ENCODE results near the gene KDM8. TPM values are rescaled to one million over a fixed set of nuclear protein-coding genes. Genes with fewer than 3 reads are reported as not detected.

The KDM8 gene
- total RNA-seq, 2 donors from 2014 or later = 5.2 to 7.1 TPM

DNA sequence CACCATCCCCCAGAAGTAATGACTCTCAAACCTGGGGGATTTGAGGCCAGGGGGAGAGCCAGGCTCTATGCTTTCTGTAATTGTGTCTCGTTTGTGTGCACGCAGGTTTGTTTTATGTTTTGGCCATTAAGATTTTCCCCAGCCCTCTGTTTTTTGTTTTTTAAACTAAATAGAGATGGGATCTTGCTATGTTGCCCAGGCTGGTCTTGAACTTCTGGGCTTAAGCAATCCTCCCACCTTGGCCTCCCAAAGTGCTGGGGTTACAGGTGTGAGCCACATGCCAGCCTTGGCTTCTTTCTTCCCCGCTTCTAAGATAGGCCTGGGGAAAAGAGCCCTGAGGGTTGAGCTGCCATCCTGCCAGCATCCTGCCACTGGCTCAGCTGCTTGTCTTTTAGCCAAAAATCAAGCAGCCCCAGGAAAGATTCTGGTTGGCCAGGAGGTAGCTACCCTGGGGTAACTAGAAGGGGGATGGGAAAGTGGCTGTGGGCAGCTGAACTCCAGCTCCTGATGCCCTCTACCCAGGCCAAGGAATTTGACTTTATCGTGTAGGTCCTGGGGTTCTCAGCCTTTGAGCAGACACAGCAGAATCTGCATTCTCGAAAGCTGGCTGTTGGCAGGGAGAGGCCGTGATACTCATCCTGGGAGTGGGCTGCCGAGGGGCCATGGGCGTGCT lies 18.4 kb downstream of the KDM8 start:
- H3K9ac ChIP-seq (ENCODE audit: low read depth in 2 of 2, low read length in 2 of 2) = no peak overlapping the region
- no peak overlapping the region for H3K27ac ChIP-seq
- TF ChIP-seq, protein P1, sequence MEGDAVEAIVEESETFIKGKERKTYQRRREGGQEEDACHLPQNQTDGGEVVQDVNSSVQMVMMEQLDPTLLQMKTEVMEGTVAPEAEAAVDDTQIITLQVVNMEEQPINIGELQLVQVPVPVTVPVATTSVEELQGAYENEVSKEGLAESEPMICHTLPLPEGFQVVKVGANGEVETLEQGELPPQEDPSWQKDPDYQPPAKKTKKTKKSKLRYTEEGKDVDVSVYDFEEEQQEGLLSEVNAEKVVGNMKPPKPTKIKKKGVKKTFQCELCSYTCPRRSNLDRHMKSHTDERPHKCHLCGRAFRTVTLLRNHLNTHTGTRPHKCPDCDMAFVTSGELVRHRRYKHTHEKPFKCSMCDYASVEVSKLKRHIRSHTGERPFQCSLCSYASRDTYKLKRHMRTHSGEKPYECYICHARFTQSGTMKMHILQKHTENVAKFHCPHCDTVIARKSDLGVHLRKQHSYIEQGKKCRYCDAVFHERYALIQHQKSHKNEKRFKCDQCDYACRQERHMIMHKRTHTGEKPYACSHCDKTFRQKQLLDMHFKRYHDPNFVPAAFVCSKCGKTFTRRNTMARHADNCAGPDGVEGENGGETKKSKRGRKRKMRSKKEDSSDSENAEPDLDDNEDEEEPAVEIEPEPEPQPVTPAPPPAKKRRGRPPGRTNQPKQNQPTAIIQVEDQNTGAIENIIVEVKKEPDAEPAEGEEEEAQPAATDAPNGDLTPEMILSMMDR (IDR thresholded peaks at IDR 0.05) = no peak
- H3K9me3 ChIP-seq = no peaks in the 10 kb centered on the region
- H3K27me3 ChIP-seq = no peaks in the 10 kb centered on the region
- H3K36me3 ChIP-seq = no peaks in the 10 kb centered on the region
- peaks cover 1% of the 10 kb centered on the region for H3K4me1 ChIP-seq
- no peak for DNase-seq
- intact Hi-C loops (cut with DNase I) = no loop called here
- no peak overlapping the region for H3K4me3 ChIP-seq

DNA sequence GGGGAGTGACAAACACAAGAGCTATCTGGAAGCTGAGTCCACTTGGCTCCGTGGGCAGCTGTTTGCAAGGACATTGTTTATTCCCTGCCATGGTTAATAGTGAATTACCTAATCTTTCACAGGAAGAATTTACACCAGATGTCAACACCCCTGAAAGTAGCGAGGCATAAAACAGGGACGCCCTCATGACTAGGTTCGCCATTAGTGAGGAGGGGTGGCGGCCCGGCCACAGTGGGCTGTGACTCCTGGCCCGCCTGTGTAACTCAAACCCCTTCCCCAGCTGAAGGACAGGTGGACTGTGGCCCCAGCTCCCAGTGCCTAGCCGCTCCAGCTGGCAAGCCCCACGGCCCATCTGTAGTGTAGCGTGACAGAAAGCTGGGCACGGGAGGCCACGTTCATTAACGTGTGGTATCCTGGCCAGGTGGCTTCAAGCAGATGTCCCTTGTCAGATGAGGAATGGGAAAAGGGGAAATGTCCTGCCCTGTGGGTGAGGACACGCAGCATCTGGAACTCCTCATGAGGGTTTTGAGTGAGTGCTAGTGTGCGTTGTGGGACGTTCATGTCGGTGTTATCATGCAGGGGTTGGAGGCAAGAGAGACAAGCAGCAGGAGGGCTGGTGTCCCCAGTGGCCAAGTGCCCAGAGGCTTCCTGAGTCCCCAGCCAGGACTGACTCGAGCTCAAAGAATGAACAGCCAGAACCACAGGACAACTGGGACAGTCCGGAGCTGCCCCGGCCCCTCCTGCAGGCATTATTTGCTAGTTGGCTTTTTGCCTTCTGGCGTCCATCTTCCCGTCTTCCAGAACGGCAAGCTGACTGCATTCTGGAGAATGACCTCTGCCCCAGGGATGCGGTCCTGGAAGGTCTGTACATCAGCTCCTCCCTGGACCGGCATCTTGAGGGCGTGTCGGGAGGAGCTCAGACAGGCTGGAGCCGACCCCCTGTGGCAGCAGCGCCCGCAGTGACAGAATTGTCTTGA lies 19.2 kb downstream of the KDM8 start:
- H3K9ac ChIP-seq (ENCODE audit: low read depth in 2 of 2, low read length in 2 of 2) = no peak overlapping the region
- H3K27me3 ChIP-seq = no peaks in the 10 kb centered on the region
- H3K4me3 ChIP-seq = no peak overlapping the region
- no peaks in the 10 kb centered on the region for H3K9me3 ChIP-seq
- no peak for DNase-seq
- no peaks in the 10 kb centered on the region for H3K36me3 ChIP-seq
- no peak overlapping the region for H3K27ac ChIP-seq
- intact Hi-C loops (cut with DNase I) = no loop called here
- TF ChIP-seq, protein P1 (IDR thresholded peaks at IDR 0.05) = no peak
- peaks cover 8% of the 10 kb centered on the region for H3K4me1 ChIP-seq

DNA sequence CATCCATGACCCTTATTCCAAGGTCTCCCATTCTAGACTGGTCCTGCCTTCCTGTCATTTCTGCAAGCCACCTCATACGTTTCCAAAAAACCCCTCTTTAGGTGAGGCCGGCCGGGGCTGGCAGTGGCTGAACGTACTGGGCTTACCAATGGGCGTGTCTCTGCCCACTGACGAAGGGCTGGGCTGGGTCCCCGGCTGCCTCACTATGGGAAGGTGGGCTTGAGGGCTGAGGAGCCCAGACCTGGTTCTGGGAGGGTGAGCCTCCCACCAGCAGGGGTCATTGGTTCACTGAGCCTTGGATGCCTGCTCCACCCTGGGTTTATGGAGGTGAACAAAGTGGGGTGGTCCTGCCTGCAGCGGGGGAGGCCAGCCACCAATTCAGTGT lies 19.9 kb downstream of the KDM8 start:
- Histone ChIP-seq H3K9ac (ENCODE audit: low read depth in 2 of 2, low read length in 2 of 2) (no peak overlapping the region), H3K4me1 (peaks cover 8% of the 10 kb centered on the region), H3K4me3 (no peak overlapping the region), H3K36me3 (no peaks in the 10 kb centered on the region), H3K27me3 (no peaks in the 10 kb centered on the region), H3K27ac (no peak overlapping the region), H3K9me3 (no peaks in the 10 kb centered on the region)
- intact Hi-C loops (cut with DNase I) = no loop called here
- no peak for DNase-seq
- TF ChIP-seq, protein P1 (IDR thresholded peaks at IDR 0.05) = no peak

DNA sequence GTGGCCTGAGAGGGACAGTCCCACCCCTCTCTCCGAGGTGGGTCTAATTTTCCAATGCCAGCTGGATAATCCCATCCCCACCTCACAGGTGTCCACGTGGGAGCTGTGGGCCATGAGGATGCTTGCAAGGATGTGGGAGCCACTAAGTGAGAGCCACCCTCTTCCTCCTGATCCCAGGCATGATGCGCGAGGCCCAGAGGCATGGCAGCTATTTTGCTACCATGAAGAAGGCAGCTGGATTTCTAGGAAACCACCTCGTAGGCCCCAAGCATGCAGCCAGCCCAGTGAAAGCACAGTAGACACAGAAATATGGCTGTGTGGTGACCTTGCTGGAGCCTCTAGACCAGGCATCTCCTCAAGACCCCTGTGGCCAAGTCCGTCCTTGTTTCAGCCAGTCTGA lies 20.4 kb downstream of the KDM8 start:
- Histone ChIP-seq H3K27me3 (no peaks in the 10 kb centered on the region), H3K27ac (no peak overlapping the region), H3K36me3 (no peaks in the 10 kb centered on the region), H3K4me3 (no peak overlapping the region), H3K4me1 (peaks cover 8% of the 10 kb centered on the region), H3K9ac (ENCODE audit: low read depth in 2 of 2, low read length in 2 of 2) (no peak overlapping the region), H3K9me3 (no peaks in the 10 kb centered on the region)
- no peak for DNase-seq
- TF ChIP-seq, protein P1 (IDR thresholded peaks at IDR 0.05) = no peak
- intact Hi-C loops (cut with DNase I) = no loop called here

DNA sequence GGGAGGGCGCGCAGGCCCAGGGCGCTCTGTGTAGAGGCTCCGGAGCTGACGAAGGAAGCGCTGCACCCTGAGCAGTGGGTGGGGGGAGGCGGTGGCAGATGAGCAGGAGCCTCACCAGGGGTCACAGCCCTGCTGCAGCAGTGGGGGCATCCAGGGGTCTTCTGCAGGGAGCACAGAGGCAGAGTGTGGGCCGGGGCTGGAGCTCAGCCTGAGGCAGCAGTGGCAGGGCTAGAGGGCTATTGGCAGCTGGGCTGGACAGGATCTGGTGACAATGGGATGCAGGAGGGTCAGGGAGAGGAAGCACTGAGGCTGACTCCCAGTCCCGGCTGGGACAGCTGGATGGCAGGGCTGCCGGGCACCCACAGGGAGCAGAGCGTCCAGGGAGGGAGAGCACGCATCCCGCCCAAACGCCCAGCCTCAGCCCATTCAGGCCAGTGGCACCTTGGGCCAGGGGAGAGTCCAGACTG lies 21.0 kb downstream of the KDM8 start:
- no peaks in the 10 kb centered on the region for H3K9me3 ChIP-seq
- TF ChIP-seq, protein P1 (IDR thresholded peaks at IDR 0.05) = no peak
- no peak for DNase-seq
- no peak overlapping the region for H3K4me3 ChIP-seq
- H3K9ac ChIP-seq (ENCODE audit: low read depth in 2 of 2, low read length in 2 of 2) = no peak overlapping the region
- H3K36me3 ChIP-seq = no peaks in the 10 kb centered on the region
- intact Hi-C loops (cut with DNase I) = no loop called here
- peaks cover 8% of the 10 kb centered on the region for H3K4me1 ChIP-seq
- no peaks in the 10 kb centered on the region for H3K27me3 ChIP-seq
- no peak overlapping the region for H3K27ac ChIP-seq

Data from colonic mucosa (tissue), 4 donors.